Uterus (tissue), 2 donors: ENCODE results near the gene KRTAP21-3.

Experiments
- POLR2A ChIP-seq, 2 donors: fragments of 450-650 bp; IDR thresholded peaks; one replicate each; pipeline ENCODE4 v1.6.1; 2016; ENCODE audit warnings: antibody characterized with exemption in 2 of 2, mild to moderate bottlenecking in 1 of 2, moderate library complexity in 1 of 2
- TF ChIP-seq, protein P1 (sequence below), 4 experiments: fragments of 200-600 bp in 2 of 4; fragments of 450-650 bp in 2 of 4; sonication (generic) in 2 of 4; IDR thresholded peaks; one replicate each; pipeline ENCODE4 v1.5.1; 2016 to 2019; ENCODE audit warnings: antibody characterized with exemption in 4 of 4, mild to moderate bottlenecking in 2 of 4, moderate library complexity in 1 of 4

DNA sequence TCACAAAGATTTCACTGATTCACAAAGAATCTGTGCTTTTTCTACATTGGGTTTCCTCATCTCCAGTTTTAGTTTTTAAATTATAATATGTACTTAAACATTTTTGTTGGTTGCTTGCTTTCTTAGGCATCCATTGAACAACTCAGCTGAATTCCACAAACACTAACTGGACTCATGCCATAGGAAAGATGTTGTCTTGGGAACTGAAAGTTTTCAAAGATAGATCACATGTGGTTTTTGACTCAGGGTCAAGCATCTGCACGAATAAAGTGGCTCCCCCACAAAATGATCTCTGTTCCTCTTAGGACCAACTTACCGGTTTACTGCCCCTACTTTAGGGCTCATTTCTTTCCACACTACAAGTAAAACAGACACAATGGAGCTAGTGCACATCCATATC lies 39.7 kb upstream of the KRTAP21-3 start:
- TF ChIP-seq, protein P1, sequence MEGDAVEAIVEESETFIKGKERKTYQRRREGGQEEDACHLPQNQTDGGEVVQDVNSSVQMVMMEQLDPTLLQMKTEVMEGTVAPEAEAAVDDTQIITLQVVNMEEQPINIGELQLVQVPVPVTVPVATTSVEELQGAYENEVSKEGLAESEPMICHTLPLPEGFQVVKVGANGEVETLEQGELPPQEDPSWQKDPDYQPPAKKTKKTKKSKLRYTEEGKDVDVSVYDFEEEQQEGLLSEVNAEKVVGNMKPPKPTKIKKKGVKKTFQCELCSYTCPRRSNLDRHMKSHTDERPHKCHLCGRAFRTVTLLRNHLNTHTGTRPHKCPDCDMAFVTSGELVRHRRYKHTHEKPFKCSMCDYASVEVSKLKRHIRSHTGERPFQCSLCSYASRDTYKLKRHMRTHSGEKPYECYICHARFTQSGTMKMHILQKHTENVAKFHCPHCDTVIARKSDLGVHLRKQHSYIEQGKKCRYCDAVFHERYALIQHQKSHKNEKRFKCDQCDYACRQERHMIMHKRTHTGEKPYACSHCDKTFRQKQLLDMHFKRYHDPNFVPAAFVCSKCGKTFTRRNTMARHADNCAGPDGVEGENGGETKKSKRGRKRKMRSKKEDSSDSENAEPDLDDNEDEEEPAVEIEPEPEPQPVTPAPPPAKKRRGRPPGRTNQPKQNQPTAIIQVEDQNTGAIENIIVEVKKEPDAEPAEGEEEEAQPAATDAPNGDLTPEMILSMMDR (IDR thresholded peaks at IDR 0.05): no peak
- TF ChIP-seq POLR2A (IDR thresholded peaks at IDR 0.05): no peak
